GM12801 (cell line): Measurements from ENCODE around the gene PUM1.

Experiments used
- CTCF ChIP-seq: IDR thresholded peaks from one replicate; pipeline ENCODE4 v1.5.1; 2011; ENCODE audit warnings: control low read depth; ENCODE audit not compliant: insufficient read length; ENCODE audit errors: extremely low read depth

Gene PUM1

GRCh38 chr1:30942326-30942963 lies 123.1 kb downstream of the PUM1 start:
- TF ChIP-seq CTCF = no peak

GRCh38 chr1:30940541-30940940 lies 125.0 kb downstream of the PUM1 start:
- no peak for TF ChIP-seq CTCF

GRCh38 chr1:30936541-30937171 lies 128.9 kb downstream of the PUM1 start:
- TF ChIP-seq CTCF = no peak

GRCh38 chr1:30934613-30935012 lies 130.9 kb downstream of the PUM1 start:
- no peak for TF ChIP-seq CTCF

GRCh38 chr1:30933874-30934252 lies 131.7 kb downstream of the PUM1 start:
- TF ChIP-seq CTCF = no peak

- TF ChIP-seq CTCF = no peak
Observed at GRCh38 chr1:30930631-30931173, 134.8 kb downstream of the PUM1 start.

GRCh38 chr1:30929944-30930525 lies 135.5 kb downstream of the PUM1 start:
- no peak for TF ChIP-seq CTCF
